DND-41 (cell line): ENCODE data around the gene ERP27.

Experiments
- ATAC-seq: fragments of 200-7000 bp; cut with Tn5 transposase; 3 replicates; pipeline ENCODE4 v1.9.1; 2021; ENCODE audit warnings: low read depth; ENCODE audit not compliant: insufficient read depth
- DNase-seq: peaks from one replicate; pipeline ENCODE4 v3.0.0-alpha.2; 2020
- H2AFZ ChIP-seq: 2 replicates; pipeline ENCODE4 v1.6.0; 2012; ENCODE audit warnings: low read depth, low read length
- H3K27ac ChIP-seq: 2 replicates; pipeline ENCODE4 v1.5.1; 2012; ENCODE audit warnings: low read length, inconsistent platforms
- H3K27me3 ChIP-seq: fragments of 200-600 bp; sonication (generic); 2 replicates; pipeline ENCODE4 v1.6.0; 2012; ENCODE audit warnings: low read length, mild to moderate bottlenecking, inconsistent platforms; ENCODE audit not compliant: insufficient read depth, poor library complexity
- H3K36me3 ChIP-seq: 2 replicates; pipeline ENCODE4 v1.5.1; 2012; ENCODE audit warnings: low read length, inconsistent platforms; ENCODE audit not compliant: insufficient read depth
- H3K4me1 ChIP-seq: 2 replicates; pipeline ENCODE4 v1.5.1; 2012; ENCODE audit warnings: mild to moderate bottlenecking, low read length; ENCODE audit not compliant: insufficient read depth
- H3K4me2 ChIP-seq: 2 replicates; pipeline ENCODE4 v1.6.0; 2012; ENCODE audit warnings: mild to moderate bottlenecking, moderate library complexity, low read length, inconsistent platforms; ENCODE audit not compliant: insufficient read depth
- H3K4me3 ChIP-seq, 2 experiments: fragments of 200-600 bp in 1 of 2; shearing (Covaris generic) in 1 of 2; 2 replicates each; pipeline ENCODE4 v1.5.1; 2012 to 2016; ENCODE audit warnings: inconsistent platforms in 2 of 2, low read length in 2 of 2, mild to moderate bottlenecking in 2 of 2, low read depth in 1 of 2, moderate library complexity in 1 of 2
- H3K79me2 ChIP-seq: 2 replicates; pipeline ENCODE4 v1.6.0; 2012; ENCODE audit warnings: low read length, inconsistent platforms; ENCODE audit not compliant: insufficient read depth
- H3K9ac ChIP-seq: 2 replicates; pipeline ENCODE4 v1.6.0; 2012; ENCODE audit warnings: low read depth, mild to moderate bottlenecking, inconsistent platforms, low read length, moderate library complexity
- H3K9me3 ChIP-seq: 2 replicates; pipeline ENCODE4 v1.5.1; 2012; ENCODE audit warnings: low read length, moderate library complexity, mild to moderate bottlenecking, inconsistent platforms; ENCODE audit not compliant: insufficient read depth, severe bottlenecking
- H4K20me1 ChIP-seq: 2 replicates; pipeline ENCODE4 v1.6.0; 2012; ENCODE audit warnings: low read length; ENCODE audit not compliant: insufficient read depth
- CTCF ChIP-seq: IDR thresholded peaks from 2 replicates; pipeline ENCODE4 v1.5.1; 2012; ENCODE audit warnings: borderline replicate concordance, low read length, moderate library complexity, mild to moderate bottlenecking; ENCODE audit not compliant: poor library complexity, severe bottlenecking; ENCODE audit errors: extremely low read depth
- EZH2 ChIP-seq: IDR thresholded peaks from 3 replicates; pipeline ENCODE4 v1.6.1; 2012; ENCODE audit warnings: borderline replicate concordance, low read depth, mild to moderate bottlenecking, moderate library complexity, low read length, inconsistent platforms; ENCODE audit not compliant: severe bottlenecking

The ERP27 gene

GRCh38 chr12:14974633-14975032, 36.3 kb upstream of the ERP27 start:
- no peaks in the 10 kb centered on the region for H3K27me3 ChIP-seq

GRCh38 chr12:14972816-14973215, 34.5 kb upstream of the ERP27 start, which contains the start of gene PDE6H:
TSS of gene PDE6H (plus strand) at chr12:14973042. CDS start at chr12:14978013, 4,971 bp downstream.
- no peaks in the 10 kb centered on the region for H3K9me3 ChIP-seq
- H3K36me3 ChIP-seq, result no peaks in the 10 kb centered on the region
- no peak for DNase-seq
- H3K4me3 ChIP-seq, result no peak within 1 kb of the TSS
- H3K27me3 ChIP-seq, result no peaks in the 10 kb centered on the region
- H3K9ac ChIP-seq, result no peak within 1 kb of the TSS
- ATAC-seq, result no peak
- H2AFZ ChIP-seq, result no peak within 1 kb of the TSS
- H4K20me1 ChIP-seq, result no peaks in the 10 kb centered on the region
- no peak within 1 kb of the TSS for H3K4me2 ChIP-seq
- H3K4me1 ChIP-seq, result no peaks in the 10 kb centered on the region
- no peak for TF ChIP-seq EZH2
- no peak for TF ChIP-seq CTCF
- no peak within 1 kb of the TSS for H3K27ac ChIP-seq
- H3K79me2 ChIP-seq, result no peaks in the 10 kb centered on the region

More at GRCh38 chr12:14974633-14975032, 36.3 kb upstream of the ERP27 start:
- Histone ChIP-seq H2AFZ (no peak overlapping the region), H3K79me2 (no peaks in the 10 kb centered on the region), H3K4me1 (peaks cover 8% of the 10 kb centered on the region), H3K36me3 (no peaks in the 10 kb centered on the region), H4K20me1 (no peaks in the 10 kb centered on the region), H3K9me3 (no peaks in the 10 kb centered on the region), H3K4me3 (no peak overlapping the region), H3K4me2 (no peak overlapping the region), H3K9ac (no peak overlapping the region), H3K27ac (no peak overlapping the region)
- ATAC-seq (no peak), DNase-seq (no peak)
- TF ChIP-seq CTCF (no peak), EZH2 (no peak)

- H3K27me3 ChIP-seq, result no peaks in the 10 kb centered on the region
- no peak overlapping the region for H3K9ac ChIP-seq
- no peak overlapping the region for H2AFZ ChIP-seq
- no peak for DNase-seq
- H4K20me1 ChIP-seq, result no peaks in the 10 kb centered on the region
- no peak for ATAC-seq
- H3K79me2 ChIP-seq, result no peaks in the 10 kb centered on the region
- H3K4me1 ChIP-seq, result no peaks in the 10 kb centered on the region
- no peak overlapping the region for H3K4me2 ChIP-seq
- no peak overlapping the region for H3K27ac ChIP-seq
- no peak overlapping the region for H3K4me3 ChIP-seq
- no peaks in the 10 kb centered on the region for H3K9me3 ChIP-seq
- no peaks in the 10 kb centered on the region for H3K36me3 ChIP-seq
- no peak for TF ChIP-seq CTCF
- no peak for TF ChIP-seq EZH2
These were observed 32.1 kb upstream of the ERP27 start for GRCh38 chr12:14970473-14970872.

GRCh38 chr12:14968478-14968877, 30.1 kb upstream of the ERP27 start:
- no peaks in the 10 kb centered on the region for H3K36me3 ChIP-seq
- H3K27me3 ChIP-seq, result no peaks in the 10 kb centered on the region
- no peak overlapping the region for H3K4me2 ChIP-seq
- peaks cover 17% of the 10 kb centered on the region for H3K4me1 ChIP-seq
- TF ChIP-seq CTCF (no peak), EZH2 (no peak)
- H3K79me2 ChIP-seq, result peaks cover 11% of the 10 kb centered on the region
- no peak overlapping the region for H3K27ac ChIP-seq
- H2AFZ ChIP-seq, result no peak overlapping the region
- no peaks in the 10 kb centered on the region for H4K20me1 ChIP-seq
- no peaks in the 10 kb centered on the region for H3K9me3 ChIP-seq
- no peak overlapping the region for H3K9ac ChIP-seq
- H3K4me3 ChIP-seq, result no peak overlapping the region
- no peak for ATAC-seq
- DNase-seq, result no peak
